Left renal cortex interstitium (tissue), 4 donors: Measurements from ENCODE around the gene OSBP. TPM values are rescaled to one million over a fixed set of nuclear protein-coding genes. Genes with fewer than 3 reads are reported as not detected.
A peak's percentile ranks its signal among the peaks of the same experiment; 100 is the strongest.

Experiments
- DNase-seq, 4 donors: peaks; one replicate each; pipeline ENCODE4 v3.0.0-alpha.2; 2013; ENCODE audit warnings: low read depth in 4 of 4, low spot score in 2 of 4, missing footprints in 1 of 4
- polyA plus RNA-seq, 4 donors: library from polyadenylated mRNA; unstranded; fragments of 120-200 nt; gene quantifications; one replicate each; pipeline ENCODE4 v1.2.1, GENCODE V29; 2013; ENCODE audit not compliant: insufficient read length in 4 of 4

Gene OSBP
- polyA plus RNA-seq, 4 donors: 47.3 to 58.7 (median 52.2) TPM

- DNase-seq: no peak
Observed at GRCh38 chr11:59607703-59608454, 7.7 kb downstream of the OSBP start.

GRCh38 chr11:59602432-59602831, 13.1 kb downstream of the OSBP start:
- no peak for DNase-seq

GRCh38 chr11:59601788-59602187, 13.8 kb downstream of the OSBP start:
- DNase-seq: no peak

- no peak for DNase-seq
Observed at GRCh38 chr11:59600636-59601035, 14.9 kb downstream of the OSBP start.

GRCh38 chr11:59600234-59600633, 15.3 kb downstream of the OSBP start:
- no peak for DNase-seq

- no peak for DNase-seq
Observed at GRCh38 chr11:59598961-59599360, 16.6 kb downstream of the OSBP start.

GRCh38 chr11:59584294-59584693, 31.3 kb downstream of the OSBP start:
- DNase-seq: no peak

- no peak for DNase-seq
Observed at GRCh38 chr11:59582006-59582405, 33.6 kb downstream of the OSBP start.

GRCh38 chr11:59578369-59578768, 37.2 kb downstream of the OSBP start:
- no peak for DNase-seq

GRCh38 chr11:59575505-59575904, 40.1 kb downstream of the OSBP start:
- DNase-seq: no peak

- no peak for DNase-seq
Observed at GRCh38 chr11:59574932-59575502, 40.6 kb downstream of the OSBP start.

- DNase-seq: no peak
Observed at GRCh38 chr11:59574467-59574866, 41.1 kb downstream of the OSBP start.

- no peak for DNase-seq
Observed at GRCh38 chr11:59573216-59573615, 42.4 kb downstream of the OSBP start.

- DNase-seq: no peak
Observed at GRCh38 chr11:59572091-59572490, 43.5 kb downstream of the OSBP start.

GRCh38 chr11:59562292-59562691, 53.3 kb downstream of the OSBP start:
- no peak for DNase-seq

GRCh38 chr11:59560702-59561473, 54.7 kb downstream of the OSBP start:
- DNase-seq: peak in 1 of 4 donors; percentile 69

- DNase-seq: peak in 1 of 4 donors; percentile 70
Observed at GRCh38 chr11:59560290-59560701, 55.3 kb downstream of the OSBP start.

GRCh38 chr11:59559886-59560285, 55.7 kb downstream of the OSBP start:
- no peak for DNase-seq

- DNase-seq: no peak
Observed at GRCh38 chr11:59558270-59558643, 57.3 kb downstream of the OSBP start.

- no peak for DNase-seq
Observed at GRCh38 chr11:59556917-59557348, 58.6 kb downstream of the OSBP start.

GRCh38 chr11:59556115-59556916, 59.3 kb downstream of the OSBP start:
- DNase-seq: peak in 1 of 4 donors; percentile 46
